H1 (cell line): ENCODE data around the gene USP49.

Experiments used
- BACH1 ChIP-seq: IDR thresholded peaks from 2 replicates; pipeline ENCODE4 v1.6.1; 2012; ENCODE audit warnings: low read length, improper control_type of control experiment
- GABPA ChIP-seq: IDR thresholded peaks from 2 replicates; pipeline ENCODE4 v1.6.1; 2011; ENCODE audit warnings: mild to moderate bottlenecking, low read length, moderate library complexity, borderline replicate concordance; ENCODE audit not compliant: insufficient read depth
- KDM5A ChIP-seq: fragments of 200-600 bp; IDR thresholded peaks from 2 replicates; pipeline ENCODE4 v1.7.1; 2012; ENCODE audit warnings: mild to moderate bottlenecking, low read length, inconsistent platforms, mixed read lengths
- POLR2A ChIP-seq, 2 experiments: IDR thresholded peaks; 1 replicate in 1 of 2; 2 replicates in 1 of 2; pipeline ENCODE4 v1.6.1; 2011; ENCODE audit warnings: low read depth in 2 of 2, low read length in 2 of 2, mild to moderate bottlenecking in 2 of 2; ENCODE audit errors: control extremely low read depth in 1 of 2
- RAD21 ChIP-seq, 2 experiments: IDR thresholded peaks in 1 of 2; conservative IDR thresholded peaks in 1 of 2; 2 replicates each; pipeline ENCODE4 v1.6.1; 2011; ENCODE audit warnings: low read depth in 2 of 2, low read length in 2 of 2, improper control_type of control experiment in 1 of 2, inconsistent platforms in 1 of 2, mild to moderate bottlenecking in 1 of 2, moderate library complexity in 1 of 2
- RFX5 ChIP-seq: IDR thresholded peaks from 2 replicates; pipeline ENCODE4 v1.6.1; 2011; ENCODE audit warnings: low read depth, low read length, improper control_type of control experiment, borderline replicate concordance
- RNF2 ChIP-seq: fragments of 200-900, 300-1000 bp; sonication (generic); IDR thresholded peaks from 2 replicates; pipeline ENCODE4 v1.7.1; 2016; ENCODE audit warnings: borderline replicate concordance, low read depth, mild to moderate bottlenecking, antibody characterized with exemption, low read length; ENCODE audit not compliant: poor library complexity, severe bottlenecking; ENCODE audit errors: missing control alignments
- TAF1 ChIP-seq: IDR thresholded peaks from 2 replicates; pipeline ENCODE4 v1.6.1; 2011; ENCODE audit warnings: mild to moderate bottlenecking, low read depth, low read length
- ZNF274 ChIP-seq: IDR thresholded peaks from 2 replicates; pipeline ENCODE4 v1.7.0; 2012; ENCODE audit warnings: low read length, borderline replicate concordance; ENCODE audit errors: extremely low read depth
- TF ChIP-seq, protein P1 (sequence below), 3 experiments: IDR thresholded peaks; 1 replicate in 2 of 3; 2 replicates in 1 of 3; pipeline versions ENCODE4 v1.5.1 to v1.6.1; 2011; ENCODE audit warnings: low read length in 3 of 3, mild to moderate bottlenecking in 3 of 3, inconsistent platforms in 2 of 3, low read depth in 1 of 3, moderate library complexity in 1 of 3; ENCODE audit not compliant: insufficient read depth in 1 of 3; ENCODE audit errors: control extremely low read depth in 1 of 3
- TF ChIP-seq, protein P2 (sequence below): IDR thresholded peaks from 2 replicates; pipeline ENCODE4 v1.6.1; 2012; ENCODE audit warnings: inconsistent platforms

DNA sequence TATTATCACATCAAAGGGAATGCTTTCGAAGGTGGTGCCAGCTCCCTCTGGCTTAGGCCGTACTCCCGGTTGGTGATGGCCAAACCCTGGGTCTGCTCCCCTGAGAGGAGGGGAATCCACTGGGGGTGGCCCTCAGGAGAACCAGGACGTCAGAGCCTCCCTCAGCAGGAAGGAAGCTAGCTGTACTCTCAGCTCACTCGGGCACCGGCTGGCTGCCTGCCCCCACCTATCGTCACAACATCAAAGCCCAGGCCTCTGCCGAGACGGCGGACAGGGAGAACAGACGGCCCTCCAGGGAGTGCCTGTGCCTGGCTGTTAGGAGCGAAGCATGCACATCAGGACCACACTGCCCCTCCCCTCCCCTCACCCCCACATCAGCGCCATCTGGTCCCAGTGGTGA is 138.8 kb downstream of the USP49 start:
- no peak for TF ChIP-seq BACH1
- no peak for TF ChIP-seq RNF2
- no peak for TF ChIP-seq ZNF274
- TF ChIP-seq RAD21 (IDR thresholded peaks at IDR 0.05 in 1 of 2, conservative IDR thresholded peaks at IDR 0.05 in 1 of 2; ENCODE audit: low read depth in 2 of 2, low read length in 2 of 2): no peak
- TF ChIP-seq KDM5A: no peak
- no peak for TF ChIP-seq RFX5
- TF ChIP-seq, protein P1, sequence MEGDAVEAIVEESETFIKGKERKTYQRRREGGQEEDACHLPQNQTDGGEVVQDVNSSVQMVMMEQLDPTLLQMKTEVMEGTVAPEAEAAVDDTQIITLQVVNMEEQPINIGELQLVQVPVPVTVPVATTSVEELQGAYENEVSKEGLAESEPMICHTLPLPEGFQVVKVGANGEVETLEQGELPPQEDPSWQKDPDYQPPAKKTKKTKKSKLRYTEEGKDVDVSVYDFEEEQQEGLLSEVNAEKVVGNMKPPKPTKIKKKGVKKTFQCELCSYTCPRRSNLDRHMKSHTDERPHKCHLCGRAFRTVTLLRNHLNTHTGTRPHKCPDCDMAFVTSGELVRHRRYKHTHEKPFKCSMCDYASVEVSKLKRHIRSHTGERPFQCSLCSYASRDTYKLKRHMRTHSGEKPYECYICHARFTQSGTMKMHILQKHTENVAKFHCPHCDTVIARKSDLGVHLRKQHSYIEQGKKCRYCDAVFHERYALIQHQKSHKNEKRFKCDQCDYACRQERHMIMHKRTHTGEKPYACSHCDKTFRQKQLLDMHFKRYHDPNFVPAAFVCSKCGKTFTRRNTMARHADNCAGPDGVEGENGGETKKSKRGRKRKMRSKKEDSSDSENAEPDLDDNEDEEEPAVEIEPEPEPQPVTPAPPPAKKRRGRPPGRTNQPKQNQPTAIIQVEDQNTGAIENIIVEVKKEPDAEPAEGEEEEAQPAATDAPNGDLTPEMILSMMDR (IDR thresholded peaks at IDR 0.05; ENCODE audit: control extremely low read depth in 1 of 3, insufficient read depth in 1 of 3, low read depth in 1 of 3, low read length in 3 of 3): no peak
- no peak for TF ChIP-seq TAF1
- TF ChIP-seq, protein P2, sequence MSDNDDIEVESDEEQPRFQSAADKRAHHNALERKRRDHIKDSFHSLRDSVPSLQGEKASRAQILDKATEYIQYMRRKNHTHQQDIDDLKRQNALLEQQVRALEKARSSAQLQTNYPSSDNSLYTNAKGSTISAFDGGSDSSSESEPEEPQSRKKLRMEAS: no peak
- no peak for TF ChIP-seq GABPA
- no peak for TF ChIP-seq POLR2A (IDR thresholded peaks at IDR 0.05; ENCODE audit: control extremely low read depth in 1 of 2, low read depth in 2 of 2, low read length in 2 of 2)
